HCT116 (cell line): Measurements from ENCODE around the gene NEK1. TPM values are rescaled to one million over a fixed set of nuclear protein-coding genes. Genes with fewer than 3 reads are reported as not detected.

Experiments
- ATAC-seq: fragments of 200-7000 bp; cut with Tn5 transposase; 2 replicates; pipeline ENCODE4 v1.9.1; 2020; ENCODE audit warnings: mild to moderate bottlenecking, moderate library complexity
- BruUV-seq: library from RNA; stranded (reverse); fragments of 400-500 nt; replicated peaks from 2 replicates; lab custom pipeline; 2021; lab: Mats Ljungman, UMichigan
- CTCF ChIA-PET: fragments of 300-600 bp; sonication (Branson Sonifier 250); formaldehyde crosslinking; loops from one replicate; lab custom pipeline; 2021; ENCODE audit warnings: antibody characterized with exemption; lab: Charles Lee
- POLR2A ChIA-PET: fragments of 300-600, 350-600 bp; sonication (Branson Sonifier 250); formaldehyde crosslinking; loops from one replicate; lab custom pipeline; 2021; ENCODE audit warnings: antibody characterized with exemption; lab: Charles Lee
- RAD21 ChIA-PET, 2 experiments: fragments of 300-600 bp; sonication (Branson Sonifier 250); formaldehyde crosslinking; loops; one replicate each; lab custom pipeline; 2023; ENCODE audit warnings: low total read pairs in 2 of 2; ENCODE audit not compliant: uncharacterized antibody in 2 of 2, unreplicated experiment in 2 of 2, low non-redundant PET in 1 of 2; lab: Charles Lee
- DNase-seq: peaks from one replicate; pipeline ENCODE4 v3.0.0-alpha.2; 2010; ENCODE audit warnings: low read depth, low spot score
- H2AFZ ChIP-seq: fragments of 200-600 bp; shearing (Covaris generic), sonication (generic); 2 replicates; pipeline ENCODE4 v1.6.1; 2017; ENCODE audit warnings: low read depth, mixed run types, mixed read lengths, antibody characterized with exemption, low read length; ENCODE audit not compliant: poor library complexity, severe bottlenecking
- H3K27ac ChIP-seq: 2 replicates; pipeline ENCODE4 v1.5.1; 2012; ENCODE audit warnings: low read depth, low read length
- H3K27me3 ChIP-seq: fragments of 200-600 bp; sonication (generic); 2 replicates; pipeline ENCODE4 v1.6.1; 2016; ENCODE audit warnings: mixed run types, low read length, mixed read lengths; ENCODE audit not compliant: insufficient read depth
- H3K36me3 ChIP-seq, 2 experiments: fragments of 200-500 bp in 1 of 2; fragments of 200-600 bp in 1 of 2; sonication (Bioruptor generic) in 1 of 2; sonication (generic) in 1 of 2; 2 replicates each; pipeline versions ENCODE4 v1.5.1 to v1.6.1; 2014 to 2016; ENCODE audit warnings: low read length in 2 of 2, inconsistent platforms in 1 of 2, mixed read lengths in 1 of 2, mixed run types in 1 of 2; ENCODE audit not compliant: insufficient read depth in 2 of 2, control insufficient read depth in 1 of 2
- H3K4me1 ChIP-seq, 2 experiments: fragments of 200-600 bp in 1 of 2; sonication (generic) in 1 of 2; 2 replicates each; pipeline versions ENCODE4 v1.5.1 to v1.6.1; 2012 to 2017; ENCODE audit warnings: low read length in 2 of 2, inconsistent platforms in 1 of 2, mild to moderate bottlenecking in 1 of 2, mixed read lengths in 1 of 2, mixed run types in 1 of 2, moderate library complexity in 1 of 2; ENCODE audit not compliant: insufficient read depth in 2 of 2, control insufficient read depth in 1 of 2
- H3K4me2 ChIP-seq: fragments of 200-600 bp; sonication (generic); 2 replicates; pipeline ENCODE4 v1.6.1; 2017; ENCODE audit warnings: mixed run types, low read length, mixed read lengths
- H3K4me3 ChIP-seq, 2 experiments: fragments of 200-600 bp in 1 of 2; sonication (generic) in 1 of 2; replicated peaks in 1 of 2; 2 replicates each; pipeline ENCODE4 v1.5.1; 2011 to 2016; ENCODE audit warnings: low read length in 2 of 2, control low read depth in 1 of 2, low read depth in 1 of 2, mild to moderate bottlenecking in 1 of 2, mixed read lengths in 1 of 2, mixed run types in 1 of 2
- H3K79me2 ChIP-seq: fragments of 200-600 bp; sonication (generic); 2 replicates; pipeline ENCODE4 v1.6.1; 2017; ENCODE audit warnings: mild to moderate bottlenecking, mixed run types, low read length, moderate library complexity, mixed read lengths; ENCODE audit not compliant: insufficient read depth
- H3K9ac ChIP-seq: fragments of 200-600 bp; sonication (generic); 2 replicates; pipeline ENCODE4 v1.6.1; 2016; ENCODE audit warnings: low read length, mixed read lengths
- H3K9me2 ChIP-seq: fragments of 200-600 bp; sonication (generic), shearing (Covaris generic); 2 replicates; pipeline ENCODE4 v1.6.1; 2017; ENCODE audit warnings: mixed run types, mild to moderate bottlenecking, moderate library complexity; ENCODE audit not compliant: insufficient read depth
- H3K9me3 ChIP-seq, 2 experiments: fragments of 200-500 bp in 1 of 2; fragments of 200-600 bp in 1 of 2; sonication (Bioruptor generic) in 1 of 2; sonication (generic) in 1 of 2; 2 replicates each; pipeline ENCODE4 v1.6.1; 2014 to 2017; ENCODE audit warnings: low read length in 2 of 2, mixed read lengths in 2 of 2, inconsistent platforms in 1 of 2, low read depth in 1 of 2, mild to moderate bottlenecking in 1 of 2, mixed run types in 1 of 2, moderate library complexity in 1 of 2; ENCODE audit not compliant: control insufficient read depth in 1 of 2, insufficient read depth in 1 of 2
- H4K20me1 ChIP-seq: fragments of 200-600 bp; sonication (generic), shearing (Covaris generic); 2 replicates; pipeline ENCODE4 v1.6.1; 2017; ENCODE audit warnings: mixed run types, mild to moderate bottlenecking, moderate library complexity; ENCODE audit not compliant: insufficient read depth
- EGR1 ChIP-seq: IDR thresholded peaks from 2 replicates; pipeline ENCODE4 v1.6.1; 2012; ENCODE audit warnings: low read depth
- ELF1 ChIP-seq: IDR thresholded peaks from 2 replicates; pipeline ENCODE4 v1.6.1; 2012; ENCODE audit warnings: low read depth, borderline replicate concordance
- EZH2 ChIP-seq: fragments of 200-600 bp; sonication (generic); IDR thresholded peaks from 2 replicates; pipeline ENCODE4 v1.6.1; 2017; ENCODE audit warnings: antibody characterized with exemption, mixed run types
- EZH2phosphoT487 ChIP-seq: fragments of 200-600 bp; IDR thresholded peaks from 2 replicates; pipeline ENCODE4 v1.6.1; 2018; ENCODE audit warnings: antibody characterized with exemption, borderline replicate concordance
- FOSL1 ChIP-seq: IDR thresholded peaks from 2 replicates; pipeline ENCODE4 v1.6.1; 2012; ENCODE audit warnings: low read depth
- JUND ChIP-seq: IDR thresholded peaks from 2 replicates; pipeline ENCODE4 v1.6.1; 2012
- POLR2AphosphoS5 ChIP-seq: IDR thresholded peaks from 2 replicates; pipeline ENCODE4 v1.6.1; 2011; ENCODE audit warnings: mild to moderate bottlenecking, low read depth, low read length, moderate library complexity
- RAD21 ChIP-seq: IDR thresholded peaks from 2 replicates; pipeline ENCODE4 v1.6.1; 2012; ENCODE audit warnings: low read depth, mild to moderate bottlenecking
- SIN3A ChIP-seq: IDR thresholded peaks from 2 replicates; pipeline ENCODE4 v1.6.1; 2012; ENCODE audit warnings: low read depth
- SP1 ChIP-seq: IDR thresholded peaks from 2 replicates; pipeline ENCODE4 v1.6.1; 2012; ENCODE audit warnings: low read depth
- SRF ChIP-seq: IDR thresholded peaks from 2 replicates; pipeline ENCODE4 v1.6.1; 2012; ENCODE audit warnings: low read depth
- TCF7L2 ChIP-seq: IDR thresholded peaks from 2 replicates; pipeline ENCODE4 v1.7.0; 2011; ENCODE audit warnings: borderline replicate concordance, inconsistent platforms; ENCODE audit not compliant: insufficient read depth, insufficient read length; ENCODE audit errors: extremely low read depth
- YY1 ChIP-seq: IDR thresholded peaks from 2 replicates; pipeline ENCODE4 v1.6.1; 2011; ENCODE audit warnings: low read length, low read depth, moderate library complexity, mild to moderate bottlenecking; ENCODE audit not compliant: insufficient replicate concordance; ENCODE audit errors: extremely low read depth
- ZBTB33 ChIP-seq: IDR thresholded peaks from 2 replicates; pipeline ENCODE4 v1.6.1; 2011; ENCODE audit warnings: mild to moderate bottlenecking, low read length, moderate library complexity; ENCODE audit not compliant: insufficient replicate concordance; ENCODE audit errors: extremely low read depth
- ZFX ChIP-seq: fragments of 450-650 bp; IDR thresholded peaks from 2 replicates; pipeline ENCODE4 v1.6.1; 2017
- ZNF274 ChIP-seq: fragments of 200-500 bp; sonication (Bioruptor generic); IDR thresholded peaks from 2 replicates; pipeline ENCODE4 v1.6.1; 2014; ENCODE audit warnings: mild to moderate bottlenecking, low read depth, low read length, inconsistent platforms
- intact Hi-C: fragments of 100-400 bp; cut with micrococcal nuclease; formaldehyde crosslinking; loops from 2 replicates; pipeline ENCODE4 v1.10.0; 2022
- total RNA-seq: library from RNA; stranded (reverse); gene quantifications from one replicate; pipeline ENCODE4 v1.2.1, GENCODE V29; 2021; ENCODE audit not compliant: unreplicated experiment
- TF ChIP-seq, protein P1 (sequence below): IDR thresholded peaks from 2 replicates; pipeline ENCODE4 v1.6.1; 2012; ENCODE audit warnings: low read depth

The NEK1 gene
- total RNA-seq, 1 experiment from 2014 or later: 13.3 TPM

GRCh38 chr4:169540774-169541173 lies 71.6 kb downstream of the NEK1 start:
- Histone ChIP-seq H3K27ac (no peak overlapping the region), H3K9ac (no peak overlapping the region), H4K20me1 (no peaks in the 10 kb centered on the region), H3K4me3 (no peak overlapping the region), H3K4me2 (no peak overlapping the region), H3K9me3 (no peaks in the 10 kb centered on the region), H3K4me1 (no peaks in the 10 kb centered on the region), H3K36me3 (no peaks in the 10 kb centered on the region), H2AFZ (no peak overlapping the region), H3K27me3 (no peaks in the 10 kb centered on the region), H3K79me2 (no peaks in the 10 kb centered on the region), H3K9me2 (no peaks in the 10 kb centered on the region)
- no TSS peak for BruUV-seq
- POLR2A ChIA-PET: no interaction called here
- ATAC-seq (no peak), DNase-seq (no peak)
- RAD21 ChIA-PET: no interaction called here
- intact Hi-C loops: no loop called here
- TF ChIP-seq FOSL1 (no peak), SRF (no peak), EZH2 (no peak), ELF1 (no peak), SIN3A (no peak), RAD21 (no peak), ZNF274 (no peak), SP1 (no peak), POLR2AphosphoS5 (no peak)
- CTCF ChIA-PET: interaction anchor here (0.8 kb wide), 1 partner anchor 26 kb away, joined by 3 read pairs; no protein-coding TSS in a partner anchor

DNA sequence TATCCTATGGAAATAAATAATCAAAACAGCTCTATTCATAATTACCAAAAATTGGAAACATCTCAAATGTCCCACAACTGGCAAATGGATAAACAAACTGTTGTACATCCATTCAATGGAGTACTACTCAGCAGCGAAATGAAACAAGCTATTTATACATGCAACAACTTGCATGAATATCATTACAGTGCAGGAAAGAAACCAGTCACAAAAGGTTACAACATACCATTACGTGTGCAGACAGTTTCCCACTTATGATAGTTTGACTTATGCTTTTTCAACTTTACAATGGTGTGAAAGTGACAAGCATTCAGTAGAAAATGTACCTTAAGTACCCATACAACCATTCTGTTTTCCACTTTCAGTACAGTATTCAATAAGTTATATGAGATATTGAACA lies 82.3 kb downstream of the NEK1 start:
- Histone ChIP-seq H3K36me3 (no peaks in the 10 kb centered on the region), H4K20me1 (no peaks in the 10 kb centered on the region)
- TF ChIP-seq YY1: no peak
- no peak for TF ChIP-seq RAD21
- TF ChIP-seq JUND: no peak
- TF ChIP-seq, protein P1, sequence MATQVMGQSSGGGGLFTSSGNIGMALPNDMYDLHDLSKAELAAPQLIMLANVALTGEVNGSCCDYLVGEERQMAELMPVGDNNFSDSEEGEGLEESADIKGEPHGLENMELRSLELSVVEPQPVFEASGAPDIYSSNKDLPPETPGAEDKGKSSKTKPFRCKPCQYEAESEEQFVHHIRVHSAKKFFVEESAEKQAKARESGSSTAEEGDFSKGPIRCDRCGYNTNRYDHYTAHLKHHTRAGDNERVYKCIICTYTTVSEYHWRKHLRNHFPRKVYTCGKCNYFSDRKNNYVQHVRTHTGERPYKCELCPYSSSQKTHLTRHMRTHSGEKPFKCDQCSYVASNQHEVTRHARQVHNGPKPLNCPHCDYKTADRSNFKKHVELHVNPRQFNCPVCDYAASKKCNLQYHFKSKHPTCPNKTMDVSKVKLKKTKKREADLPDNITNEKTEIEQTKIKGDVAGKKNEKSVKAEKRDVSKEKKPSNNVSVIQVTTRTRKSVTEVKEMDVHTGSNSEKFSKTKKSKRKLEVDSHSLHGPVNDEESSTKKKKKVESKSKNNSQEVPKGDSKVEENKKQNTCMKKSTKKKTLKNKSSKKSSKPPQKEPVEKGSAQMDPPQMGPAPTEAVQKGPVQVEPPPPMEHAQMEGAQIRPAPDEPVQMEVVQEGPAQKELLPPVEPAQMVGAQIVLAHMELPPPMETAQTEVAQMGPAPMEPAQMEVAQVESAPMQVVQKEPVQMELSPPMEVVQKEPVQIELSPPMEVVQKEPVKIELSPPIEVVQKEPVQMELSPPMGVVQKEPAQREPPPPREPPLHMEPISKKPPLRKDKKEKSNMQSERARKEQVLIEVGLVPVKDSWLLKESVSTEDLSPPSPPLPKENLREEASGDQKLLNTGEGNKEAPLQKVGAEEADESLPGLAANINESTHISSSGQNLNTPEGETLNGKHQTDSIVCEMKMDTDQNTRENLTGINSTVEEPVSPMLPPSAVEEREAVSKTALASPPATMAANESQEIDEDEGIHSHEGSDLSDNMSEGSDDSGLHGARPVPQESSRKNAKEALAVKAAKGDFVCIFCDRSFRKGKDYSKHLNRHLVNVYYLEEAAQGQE: no peak
- no peak for TF ChIP-seq FOSL1
- TF ChIP-seq ZFX: no peak
- no peak for TF ChIP-seq EGR1
- no peak for TF ChIP-seq TCF7L2
- no peak for TF ChIP-seq ELF1
- no peak for TF ChIP-seq ZBTB33
- TF ChIP-seq EZH2: no peak
- no peak for TF ChIP-seq EZH2phosphoT487

More for the DNA sequence above, 82.3 kb downstream of the NEK1 start:
- ChIA-PET CTCF (no interaction called here), RAD21 (no interaction called here), POLR2A (no interaction called here)
- Histone ChIP-seq H3K4me1 (no peaks in the 10 kb centered on the region), H3K4me2 (no peak overlapping the region), H3K79me2 (no peaks in the 10 kb centered on the region), H3K27ac (no peak overlapping the region), H2AFZ (no peak overlapping the region), H3K9me3 (no peaks in the 10 kb centered on the region), H3K9ac (no peak overlapping the region), H3K27me3 (no peaks in the 10 kb centered on the region), H3K4me3 (no peak overlapping the region), H3K9me2 (no peaks in the 10 kb centered on the region)
- DNase-seq (no peak), ATAC-seq (no peak)
- intact Hi-C loops: no loop called here
- BruUV-seq: no TSS peak
